ENCODE data around the gene GALNT9.

The GALNT9 gene

DNA sequence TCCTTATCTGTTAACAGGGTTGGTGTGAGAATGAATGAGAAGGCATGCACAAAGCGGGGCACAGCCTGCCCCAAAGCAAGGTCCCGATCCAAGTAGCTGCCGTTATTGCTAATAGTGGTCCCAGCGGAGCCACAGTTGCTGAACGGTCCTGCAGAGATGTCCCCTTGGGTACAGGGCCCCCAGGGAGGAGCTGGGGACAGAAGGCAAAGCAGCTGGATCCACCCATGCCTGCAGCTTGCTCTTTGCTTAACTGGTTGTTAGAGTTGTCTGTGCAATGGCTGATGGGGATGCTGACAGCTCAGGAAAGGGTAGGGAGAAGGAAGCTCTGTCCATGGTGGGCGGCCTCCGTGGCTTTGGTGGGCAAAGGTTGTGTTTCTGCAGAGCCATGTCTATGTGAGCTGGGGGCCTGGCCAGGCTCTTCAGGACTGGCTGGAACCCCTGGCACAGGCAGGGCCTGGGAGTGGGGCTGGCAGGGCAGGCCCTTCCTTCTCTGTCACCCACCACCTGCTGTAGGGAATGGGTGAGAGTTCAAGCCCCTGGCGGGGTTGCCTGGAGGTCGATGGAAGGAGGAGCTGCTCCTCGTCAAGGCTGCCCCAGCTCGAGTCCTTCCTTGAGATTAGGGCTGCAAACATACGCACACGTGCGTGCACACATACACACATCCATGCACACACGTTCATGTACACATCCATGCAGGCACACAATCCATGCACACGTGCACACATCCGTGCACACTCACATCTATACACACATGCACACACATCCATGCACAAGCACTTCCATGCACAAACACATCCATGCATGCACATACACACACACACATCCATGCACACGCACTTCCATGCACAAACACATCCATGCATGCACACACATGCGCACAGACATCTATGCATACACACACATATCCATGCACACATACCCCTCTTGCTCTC, 149.7 kb downstream of the GALNT9 start:
- H3K14ac ChIP-seq (ENCODE audit: low read length in 2 of 2) = no peak overlapping the region
- no peaks in the 10 kb centered on the region for H3K36me3 ChIP-seq (ENCODE audit: control insufficient read depth in 1 of 2, insufficient read depth in 2 of 2, low read depth in 1 of 2, low read length in 2 of 2)
- H3K4me1 ChIP-seq (ENCODE audit: control insufficient read depth, insufficient read depth, low read depth, low read length) = no peaks in the 10 kb centered on the region
- no peak overlapping the region for H4K8ac ChIP-seq (ENCODE audit: low read length)
- no peak overlapping the region for H3K4ac ChIP-seq (ENCODE audit: low read depth in 1 of 2, low read length in 2 of 2)
- no peak overlapping the region for H3K27ac ChIP-seq (ENCODE audit: low read length, poor library complexity, severe bottlenecking)
- H3K79me1 ChIP-seq (replicated peaks; ENCODE audit: low read length, poor library complexity, severe bottlenecking) = no peaks in the 10 kb centered on the region
- no peak for DNase-seq
- H2BK5ac ChIP-seq (ENCODE audit: low read depth, low read length, poor library complexity, severe bottlenecking) = no peak overlapping the region
- H3K9ac ChIP-seq (ENCODE audit: low read length) = no peak overlapping the region
- no peak overlapping the region for H2BK12ac ChIP-seq (ENCODE audit: low read length in 2 of 2)
- no peak overlapping the region for H2AK5ac ChIP-seq (ENCODE audit: low read length, severe bottlenecking)
- peak overlapping the region; percentile 5 for H4K91ac ChIP-seq (ENCODE audit: low read length)
- H2AFZ ChIP-seq (ENCODE audit: low read depth, low read length) = no peak overlapping the region
- no peak overlapping the region for H2BK15ac ChIP-seq (ENCODE audit: low read depth, poor library complexity, severe bottlenecking)
- H3K18ac ChIP-seq (ENCODE audit: low read depth in 1 of 2, low read length in 2 of 2) = no peak overlapping the region
- no peak overlapping the region for H2BK120ac ChIP-seq (ENCODE audit: low read depth, low read length)
- 85% methylated on average over 19 of the region's 19 CpGs for WGBS
- H3K27me3 ChIP-seq (ENCODE audit: control insufficient read depth in 1 of 2, insufficient read depth in 1 of 2, low read length in 2 of 2) = peaks cover 8 to 89% of the 10 kb centered on the region in 2 experiments
- no peak overlapping the region for H3K4me3 ChIP-seq (ENCODE audit: insufficient read depth in 1 of 2, low read depth in 1 of 2, low read length in 2 of 2)
- no peak overlapping the region for H3K4me2 ChIP-seq (ENCODE audit: low read length, poor library complexity, severe bottlenecking)
- no peaks in the 10 kb centered on the region for H3K9me3 ChIP-seq (ENCODE audit: control insufficient read depth, low read length)
- H3K23ac ChIP-seq (ENCODE audit: low read length in 2 of 2) = no peak overlapping the region

DNA sequence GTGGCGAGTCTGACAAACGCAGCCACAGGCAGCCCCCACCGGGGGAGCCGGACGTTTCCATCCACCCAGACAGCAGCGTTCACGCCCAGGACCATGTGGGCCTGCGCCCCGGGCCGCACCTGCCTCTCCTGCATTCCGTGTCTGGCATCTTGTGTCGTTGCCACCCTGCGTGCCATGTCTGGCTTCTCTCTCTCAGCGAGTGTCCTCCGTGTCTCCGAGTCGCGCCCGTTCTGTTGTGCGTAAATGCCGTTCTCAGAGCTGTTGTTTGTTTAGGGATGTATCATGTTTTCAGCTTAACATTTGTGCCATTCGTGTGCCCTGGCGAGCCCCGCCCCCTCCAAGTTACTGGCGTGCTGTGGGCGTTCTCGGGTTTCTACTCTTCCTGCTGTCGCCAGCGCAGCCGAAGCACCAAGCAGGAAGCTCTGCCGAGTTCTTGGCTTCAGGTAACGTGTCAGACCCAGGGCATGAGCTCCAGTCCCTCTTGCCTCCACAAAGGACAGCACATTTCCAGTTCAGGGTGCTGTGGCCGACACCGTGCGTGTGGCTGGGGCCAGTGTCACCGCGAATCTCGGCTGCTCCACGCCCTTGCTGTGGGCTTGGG, 150.5 kb downstream of the GALNT9 start:
- Histone ChIP-seq H3K79me1 (replicated peaks; ENCODE audit: low read length, poor library complexity, severe bottlenecking) (no peaks in the 10 kb centered on the region), H2BK15ac (ENCODE audit: low read depth, poor library complexity, severe bottlenecking) (no peak overlapping the region), H2BK12ac (ENCODE audit: low read length in 2 of 2) (no peak overlapping the region), H3K4me1 (ENCODE audit: control insufficient read depth, insufficient read depth, low read depth, low read length) (no peaks in the 10 kb centered on the region), H2AK5ac (ENCODE audit: low read length, severe bottlenecking) (no peak overlapping the region), H3K18ac (ENCODE audit: low read depth in 1 of 2, low read length in 2 of 2) (no peak overlapping the region), H3K36me3 (ENCODE audit: control insufficient read depth in 1 of 2, insufficient read depth in 2 of 2, low read depth in 1 of 2, low read length in 2 of 2) (no peaks in the 10 kb centered on the region), H3K27me3 (ENCODE audit: control insufficient read depth in 1 of 2, insufficient read depth in 1 of 2, low read length in 2 of 2) (peaks cover 13 to 89% of the 10 kb centered on the region in 2 experiments), H3K27ac (ENCODE audit: low read length, poor library complexity, severe bottlenecking) (no peak overlapping the region), H4K8ac (ENCODE audit: low read length) (no peak overlapping the region), H2AFZ (ENCODE audit: low read depth, low read length) (no peak overlapping the region), H3K14ac (ENCODE audit: low read length in 2 of 2) (no peak overlapping the region), H3K4ac (ENCODE audit: low read depth in 1 of 2, low read length in 2 of 2) (no peak overlapping the region), H3K4me2 (ENCODE audit: low read length, poor library complexity, severe bottlenecking) (no peak overlapping the region), H3K23ac (ENCODE audit: low read length in 2 of 2) (no peak overlapping the region), H3K9ac (ENCODE audit: low read length) (no peak overlapping the region), H3K4me3 (ENCODE audit: insufficient read depth in 1 of 2, low read depth in 1 of 2, low read length in 2 of 2) (no peak overlapping the region), H3K9me3 (ENCODE audit: control insufficient read depth, low read length) (no peaks in the 10 kb centered on the region), H4K91ac (ENCODE audit: low read length) (no peak overlapping the region), H2BK120ac (ENCODE audit: low read depth, low read length) (no peak overlapping the region), H2BK5ac (ENCODE audit: low read depth, low read length, poor library complexity, severe bottlenecking) (no peak overlapping the region)
- no peak for DNase-seq
- WGBS = 79% methylated on average over 39 of the region's 39 CpGs

DNA sequence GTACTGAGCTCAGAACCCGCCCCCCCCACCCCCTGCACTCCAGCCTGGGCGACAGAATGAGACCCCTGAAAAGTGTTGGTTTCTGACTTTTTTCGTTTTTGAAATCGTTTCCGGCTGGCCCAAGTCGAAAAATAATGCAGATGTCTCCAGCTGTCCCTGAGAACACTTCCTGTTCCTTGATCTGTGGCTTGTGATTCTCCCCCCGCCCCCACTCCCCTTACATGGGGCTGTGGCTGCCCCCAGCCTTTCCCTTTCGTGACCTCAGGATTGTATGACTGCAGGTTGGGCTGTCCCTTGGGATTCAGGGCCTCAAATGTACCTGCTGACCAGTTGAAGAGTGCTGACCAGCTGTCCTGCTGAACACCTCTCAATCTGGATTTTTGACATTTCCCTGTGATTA, 151.1 kb downstream of the GALNT9 start:
- no peak overlapping the region for H2AFZ ChIP-seq (ENCODE audit: low read depth, low read length)
- no peak overlapping the region for H3K4ac ChIP-seq (ENCODE audit: low read depth in 1 of 2, low read length in 2 of 2)
- H3K9me3 ChIP-seq (ENCODE audit: control insufficient read depth, low read length) = no peaks in the 10 kb centered on the region
- H4K8ac ChIP-seq (ENCODE audit: low read length) = no peak overlapping the region
- H3K27me3 ChIP-seq (ENCODE audit: control insufficient read depth in 1 of 2, insufficient read depth in 1 of 2, low read length in 2 of 2) = peaks cover 13 to 88% of the 10 kb centered on the region in 2 experiments
- H2BK120ac ChIP-seq (ENCODE audit: low read depth, low read length) = no peak overlapping the region
- no peaks in the 10 kb centered on the region for H3K36me3 ChIP-seq (ENCODE audit: control insufficient read depth in 1 of 2, insufficient read depth in 2 of 2, low read depth in 1 of 2, low read length in 2 of 2)
- H3K9ac ChIP-seq (ENCODE audit: low read length) = no peak overlapping the region
- no peak overlapping the region for H3K4me2 ChIP-seq (ENCODE audit: low read length, poor library complexity, severe bottlenecking)
- H3K4me3 ChIP-seq (ENCODE audit: insufficient read depth in 1 of 2, low read depth in 1 of 2, low read length in 2 of 2) = no peak overlapping the region
- no peaks in the 10 kb centered on the region for H3K79me1 ChIP-seq (replicated peaks; ENCODE audit: low read length, poor library complexity, severe bottlenecking)
- no peak overlapping the region for H2BK15ac ChIP-seq (ENCODE audit: low read depth, poor library complexity, severe bottlenecking)
- H2BK12ac ChIP-seq (ENCODE audit: low read length in 2 of 2) = no peak overlapping the region
- H3K4me1 ChIP-seq (ENCODE audit: control insufficient read depth, insufficient read depth, low read depth, low read length) = no peaks in the 10 kb centered on the region
- no peak overlapping the region for H2AK5ac ChIP-seq (ENCODE audit: low read length, severe bottlenecking)
- 52% methylated on average over 8 of the region's 8 CpGs for WGBS
- H3K18ac ChIP-seq (ENCODE audit: low read depth in 1 of 2, low read length in 2 of 2) = no peak overlapping the region
- H3K27ac ChIP-seq (ENCODE audit: low read length, poor library complexity, severe bottlenecking) = no peak overlapping the region
- no peak overlapping the region for H3K23ac ChIP-seq (ENCODE audit: low read length in 2 of 2)
- H2BK5ac ChIP-seq (ENCODE audit: low read depth, low read length, poor library complexity, severe bottlenecking) = no peak overlapping the region
- no peak overlapping the region for H4K91ac ChIP-seq (ENCODE audit: low read length)
- H3K14ac ChIP-seq (ENCODE audit: low read length in 2 of 2) = no peak overlapping the region
- DNase-seq = no peak

DNA sequence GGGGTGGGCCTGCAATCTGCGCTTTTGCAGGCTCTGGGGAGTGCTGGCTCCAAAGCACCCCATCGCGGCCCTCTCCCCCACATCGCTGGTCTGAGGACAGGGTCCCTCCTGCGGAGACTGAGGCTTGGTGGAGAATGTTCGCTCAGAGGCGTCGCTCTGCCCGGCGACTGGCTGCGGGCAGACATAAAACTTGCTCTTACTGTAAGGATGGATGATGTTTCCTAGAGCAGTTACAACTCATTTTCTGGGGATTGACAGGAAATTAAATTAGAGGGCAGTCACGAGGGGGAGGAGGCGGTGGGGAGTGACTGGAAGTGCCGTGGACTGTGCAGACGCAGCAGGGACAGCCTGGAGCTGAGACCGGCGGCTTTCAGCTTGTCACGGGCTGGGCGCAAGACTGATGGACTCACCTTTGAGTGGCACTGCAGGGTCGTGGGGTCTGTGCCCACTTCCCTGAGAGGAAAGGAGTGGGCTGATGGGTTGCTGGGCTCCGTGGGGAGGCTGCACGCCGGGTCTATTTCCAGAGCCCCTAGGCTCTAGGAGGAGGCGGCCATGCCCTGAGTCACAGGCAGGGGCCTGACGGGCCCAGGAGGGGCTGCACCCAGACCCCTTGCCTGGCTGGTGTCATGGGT, 152.4 kb downstream of the GALNT9 start:
- Histone ChIP-seq H3K4me2 (ENCODE audit: low read length, poor library complexity, severe bottlenecking) (no peak overlapping the region), H3K27ac (ENCODE audit: low read length, poor library complexity, severe bottlenecking) (no peak overlapping the region), H4K91ac (ENCODE audit: low read length) (no peak overlapping the region), H2BK12ac (ENCODE audit: low read length in 2 of 2) (no peak overlapping the region), H3K18ac (ENCODE audit: low read depth in 1 of 2, low read length in 2 of 2) (no peak overlapping the region), H3K4me3 (ENCODE audit: insufficient read depth in 1 of 2, low read depth in 1 of 2, low read length in 2 of 2) (no peak overlapping the region), H3K4ac (ENCODE audit: low read depth in 1 of 2, low read length in 2 of 2) (no peak overlapping the region), H3K36me3 (ENCODE audit: control insufficient read depth in 1 of 2, insufficient read depth in 2 of 2, low read depth in 1 of 2, low read length in 2 of 2) (no peaks in the 10 kb centered on the region), H2AFZ (ENCODE audit: low read depth, low read length) (no peak overlapping the region), H3K23ac (ENCODE audit: low read length in 2 of 2) (no peak overlapping the region), H3K79me1 (replicated peaks; ENCODE audit: low read length, poor library complexity, severe bottlenecking) (no peaks in the 10 kb centered on the region), H2BK5ac (ENCODE audit: low read depth, low read length, poor library complexity, severe bottlenecking) (no peak overlapping the region), H3K27me3 (ENCODE audit: control insufficient read depth in 1 of 2, insufficient read depth in 1 of 2, low read length in 2 of 2) (peaks cover 15 to 89% of the 10 kb centered on the region in 2 experiments), H3K4me1 (ENCODE audit: control insufficient read depth, insufficient read depth, low read depth, low read length) (no peaks in the 10 kb centered on the region), H2BK15ac (ENCODE audit: low read depth, poor library complexity, severe bottlenecking) (no peak overlapping the region), H4K8ac (ENCODE audit: low read length) (no peak overlapping the region), H3K14ac (ENCODE audit: low read length in 2 of 2) (no peak overlapping the region), H3K9me3 (ENCODE audit: control insufficient read depth, low read length) (no peaks in the 10 kb centered on the region), H2BK120ac (ENCODE audit: low read depth, low read length) (no peak overlapping the region), H3K9ac (ENCODE audit: low read length) (no peak overlapping the region), H2AK5ac (ENCODE audit: low read length, severe bottlenecking) (no peak overlapping the region)
- no peak for DNase-seq
- 88% methylated on average over 25 of the region's 25 CpGs for WGBS
